Skeletal muscle satellite cell (primary cell): ENCODE data around the gene ISG20.

ENCODE experiments used
- H3K27me3 ChIP-seq: 2 replicates; pipeline ENCODE4 v1.7.0; 2013; ENCODE audit warnings: low read length; ENCODE audit not compliant: control insufficient read depth, insufficient read depth
- H3K36me3 ChIP-seq: 2 replicates; pipeline ENCODE4 v1.7.0; 2013; ENCODE audit warnings: mild to moderate bottlenecking, control low read depth, low read length; ENCODE audit not compliant: insufficient read depth
- H3K4me1 ChIP-seq: 2 replicates; pipeline ENCODE4 v1.7.0; 2013; ENCODE audit warnings: low read length; ENCODE audit not compliant: control insufficient read depth, insufficient read depth
- H3K4me2 ChIP-seq: 2 replicates; pipeline ENCODE4 v1.7.0; 2013; ENCODE audit warnings: mild to moderate bottlenecking, low read length
- H3K4me3 ChIP-seq: 2 replicates; pipeline ENCODE4 v1.7.0; 2013; ENCODE audit warnings: low read length
- H3K9ac ChIP-seq: 2 replicates; pipeline ENCODE4 v1.7.0; 2013; ENCODE audit warnings: mild to moderate bottlenecking, low read depth, low read length, moderate library complexity
- H3K9me3 ChIP-seq: replicated peaks from 2 replicates; pipeline ENCODE4 v1.7.0; 2013; ENCODE audit warnings: mild to moderate bottlenecking, control low read depth, low read length

The ISG20 gene

GRCh38 chr15:88658972-88659931, 20.4 kb downstream of the ISG20 start:
- Histone ChIP-seq H3K9ac (no peak overlapping the region), H3K4me3 (no peak overlapping the region), H3K4me2 (peak overlapping the region; percentile 23), H3K9me3 (no peaks in the 10 kb centered on the region), H3K36me3 (no peaks in the 10 kb centered on the region), H3K27me3 (no peaks in the 10 kb centered on the region), H3K4me1 (peaks cover 36% of the 10 kb centered on the region)

GRCh38 chr15:88661041-88661700, 22.4 kb downstream of the ISG20 start:
- H3K4me1 ChIP-seq = peaks cover 36% of the 10 kb centered on the region

GRCh38 chr15:88661761-88662556, 23.1 kb downstream of the ISG20 start:
- Histone ChIP-seq H3K36me3 (no peaks in the 10 kb centered on the region), H3K9ac (peak overlapping the region; percentile 30), H3K4me1 (peaks cover 36% of the 10 kb centered on the region), H3K27me3 (no peaks in the 10 kb centered on the region), H3K9me3 (no peaks in the 10 kb centered on the region), H3K4me2 (no peak overlapping the region), H3K4me3 (no peak overlapping the region)

More at GRCh38 chr15:88661041-88661700, 22.4 kb downstream of the ISG20 start:
- Histone ChIP-seq H3K9me3 (no peaks in the 10 kb centered on the region), H3K4me2 (no peak overlapping the region), H3K27me3 (no peaks in the 10 kb centered on the region), H3K9ac (peak overlapping the region; percentile 30), H3K4me3 (no peak overlapping the region), H3K36me3 (no peaks in the 10 kb centered on the region)

- Histone ChIP-seq H3K27me3 (no peaks in the 10 kb centered on the region), H3K9ac (no peak overlapping the region), H3K4me1 (peaks cover 36% of the 10 kb centered on the region), H3K9me3 (no peaks in the 10 kb centered on the region), H3K4me2 (no peak overlapping the region), H3K36me3 (no peaks in the 10 kb centered on the region), H3K4me3 (no peak overlapping the region)
Measured at GRCh38 chr15:88663141-88663621, 24.4 kb downstream of the ISG20 start.

- Histone ChIP-seq H3K4me1 (peaks cover 29% of the 10 kb centered on the region), H3K27me3 (no peaks in the 10 kb centered on the region), H3K4me3 (no peak overlapping the region), H3K9me3 (no peaks in the 10 kb centered on the region), H3K4me2 (no peak overlapping the region), H3K36me3 (no peaks in the 10 kb centered on the region), H3K9ac (no peak overlapping the region)
Measured at GRCh38 chr15:88664151-88664778, 25.4 kb downstream of the ISG20 start.

GRCh38 chr15:88674661-88675060, 35.8 kb downstream of the ISG20 start:
- peaks cover 6% of the 10 kb centered on the region for H3K4me1 ChIP-seq
- no peak overlapping the region for H3K9ac ChIP-seq
- H3K27me3 ChIP-seq = peaks cover 4% of the 10 kb centered on the region
- H3K4me3 ChIP-seq = no peak overlapping the region
- no peaks in the 10 kb centered on the region for H3K36me3 ChIP-seq
- no peaks in the 10 kb centered on the region for H3K9me3 ChIP-seq
- H3K4me2 ChIP-seq = no peak overlapping the region

GRCh38 chr15:88678755-88679154, 39.9 kb downstream of the ISG20 start:
- H3K9ac ChIP-seq = no peak overlapping the region
- no peaks in the 10 kb centered on the region for H3K36me3 ChIP-seq
- H3K27me3 ChIP-seq = peaks cover 3% of the 10 kb centered on the region
- H3K9me3 ChIP-seq = no peaks in the 10 kb centered on the region
- no peak overlapping the region for H3K4me3 ChIP-seq
- no peak overlapping the region for H3K4me2 ChIP-seq
- H3K4me1 ChIP-seq = peaks cover 15% of the 10 kb centered on the region

GRCh38 chr15:88680241-88681001, 41.6 kb downstream of the ISG20 start:
- Histone ChIP-seq H3K36me3 (no peaks in the 10 kb centered on the region), H3K9me3 (no peaks in the 10 kb centered on the region), H3K4me3 (no peak overlapping the region), H3K27me3 (peaks cover 8% of the 10 kb centered on the region), H3K4me2 (no peak overlapping the region), H3K4me1 (peaks cover 15% of the 10 kb centered on the region), H3K9ac (no peak overlapping the region)

- Histone ChIP-seq H3K36me3 (no peaks in the 10 kb centered on the region), H3K9ac (no peak overlapping the region), H3K4me1 (peaks cover 11% of the 10 kb centered on the region), H3K4me3 (no peak overlapping the region), H3K9me3 (no peaks in the 10 kb centered on the region), H3K4me2 (peak overlapping the region; percentile 20), H3K27me3 (peaks cover 17% of the 10 kb centered on the region)
Measured at GRCh38 chr15:88681610-88682221, 42.9 kb downstream of the ISG20 start.

GRCh38 chr15:88684345-88684744, 45.5 kb downstream of the ISG20 start:
- Histone ChIP-seq H3K9ac (no peak overlapping the region), H3K27me3 (peaks cover 18% of the 10 kb centered on the region), H3K4me3 (no peak overlapping the region), H3K4me1 (peaks cover 9% of the 10 kb centered on the region), H3K4me2 (no peak overlapping the region), H3K36me3 (no peaks in the 10 kb centered on the region), H3K9me3 (no peaks in the 10 kb centered on the region)
